Skeletal muscle cell (primary cell): Measurements from ENCODE around the gene SH3BP4.

ENCODE experiments used
- DNase-seq: peaks from one replicate; pipeline ENCODE4 v3.0.0-alpha.2; 2010; ENCODE audit warnings: low read depth
- H3K4me3 ChIP-seq: 2 replicates; pipeline ENCODE4 v1.5.1; 2011; ENCODE audit warnings: low read depth, mild to moderate bottlenecking, control low read depth, low read length, moderate library complexity

SH3BP4 gene

DNA sequence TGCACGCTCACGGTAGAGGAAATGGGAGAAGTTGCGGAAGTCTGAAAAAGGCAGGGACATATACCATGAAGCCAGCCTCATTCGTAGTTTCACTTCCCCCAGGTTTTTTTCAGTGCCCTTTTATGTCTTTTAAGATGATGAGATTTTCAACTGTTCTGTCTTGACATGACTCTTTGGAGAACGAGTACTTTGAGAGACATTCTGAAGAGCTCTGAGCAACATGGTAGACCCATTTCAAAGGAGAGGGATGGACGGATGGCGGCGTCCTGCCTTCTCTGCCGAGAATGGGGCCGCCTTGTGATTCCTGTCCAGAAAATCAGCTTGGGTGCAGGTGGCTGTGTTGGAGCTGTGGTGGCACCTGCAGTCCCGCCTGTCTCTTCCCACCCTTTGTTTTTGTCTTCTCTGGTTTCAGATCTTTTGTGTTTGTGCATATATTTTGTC is 41.7 kb downstream of the SH3BP4 start:
- DNase-seq = no peak

DNA sequence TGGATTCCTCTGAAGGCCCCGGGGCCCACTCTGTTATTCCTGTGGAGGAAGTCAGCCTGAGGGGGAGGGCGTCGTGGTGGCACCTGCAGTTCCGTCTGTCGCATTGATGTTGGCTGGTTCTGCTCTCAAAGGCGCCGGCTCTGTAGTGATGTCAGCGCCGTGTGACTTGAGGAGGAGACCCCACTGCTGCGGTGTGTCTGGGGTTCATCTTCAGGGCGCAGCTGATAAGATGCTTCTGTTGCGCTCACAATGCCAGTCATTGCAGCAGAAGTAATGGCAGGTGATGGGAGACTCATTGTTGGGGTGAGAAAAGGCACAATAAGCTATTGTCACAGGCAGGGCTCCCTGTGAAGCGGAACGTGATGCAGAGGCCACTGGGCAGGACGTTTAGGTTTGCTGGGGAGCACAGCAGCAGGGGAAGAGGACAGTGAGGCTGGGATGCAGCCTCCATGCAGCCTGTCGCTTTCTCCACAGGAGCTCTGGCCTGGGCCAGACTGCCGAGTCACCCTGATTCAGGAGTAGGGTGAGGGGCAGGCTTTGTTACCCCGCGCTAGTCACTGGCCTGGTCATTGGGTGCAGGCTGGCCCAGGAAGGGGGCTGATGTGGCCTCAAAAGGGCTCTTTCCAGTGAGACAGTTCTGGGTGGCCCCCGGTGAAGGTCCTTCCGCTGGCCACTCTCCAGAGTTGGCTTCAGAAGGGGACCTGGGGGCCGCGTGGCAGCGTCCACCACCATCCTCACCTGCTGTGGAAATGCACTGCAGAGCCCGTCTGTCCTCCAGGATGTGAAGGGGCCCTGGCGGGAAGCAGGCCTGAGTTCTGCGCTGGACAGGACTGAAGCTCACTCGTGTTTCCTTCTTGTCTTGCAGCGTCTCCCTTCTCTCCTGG is 42.9 kb downstream of the SH3BP4 start:
- no peak for DNase-seq
- H3K4me3 ChIP-seq = no peak overlapping the region

More for the DNA sequence above, 41.7 kb downstream of the SH3BP4 start:
- no peak overlapping the region for H3K4me3 ChIP-seq

DNA sequence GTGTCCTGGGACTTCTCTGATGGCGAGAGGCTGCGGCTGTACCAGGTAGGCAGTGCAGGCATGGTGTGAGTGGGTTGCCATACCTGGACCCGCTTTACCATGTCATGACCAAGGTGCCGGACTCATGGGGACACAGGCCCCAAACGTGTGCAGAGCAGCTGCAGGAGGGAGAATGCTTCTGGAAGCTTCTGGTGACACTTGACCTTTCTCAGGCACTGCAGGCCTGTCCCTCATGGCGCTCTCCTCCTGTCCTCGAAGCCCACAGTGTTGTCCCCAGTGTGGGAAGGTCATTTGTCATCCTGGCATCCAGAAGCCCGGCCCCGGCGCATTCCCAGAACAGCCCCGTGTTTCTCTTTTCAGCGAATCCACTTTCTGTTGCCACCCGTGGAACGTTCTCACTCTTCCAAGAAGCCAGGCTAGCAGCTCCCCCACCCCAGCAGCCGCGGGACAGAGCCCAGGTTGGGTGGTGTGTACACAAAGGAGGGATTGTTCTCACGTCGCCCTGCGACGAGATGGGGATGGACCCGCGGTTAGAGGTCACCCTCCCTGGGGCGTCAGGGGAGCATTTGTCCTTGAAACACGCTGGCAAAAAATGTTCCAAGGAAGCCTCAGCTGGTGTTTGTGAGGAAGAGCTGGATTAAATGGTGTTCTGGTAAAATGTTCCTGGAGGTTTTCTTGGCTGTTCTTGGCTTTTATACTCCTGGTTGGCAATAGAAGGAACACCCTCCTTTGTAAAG is 43.7 kb downstream of the SH3BP4 start:
- no peak for DNase-seq
- no peak overlapping the region for H3K4me3 ChIP-seq

GRCh38 chr2:234996069-234996940 is 44.5 kb downstream of the SH3BP4 start:
- H3K4me3 ChIP-seq = no peak overlapping the region
- no peak for DNase-seq

GRCh38 chr2:234996941-234997270 is 45.1 kb downstream of the SH3BP4 start:
- DNase-seq = no peak
- no peak overlapping the region for H3K4me3 ChIP-seq

DNA sequence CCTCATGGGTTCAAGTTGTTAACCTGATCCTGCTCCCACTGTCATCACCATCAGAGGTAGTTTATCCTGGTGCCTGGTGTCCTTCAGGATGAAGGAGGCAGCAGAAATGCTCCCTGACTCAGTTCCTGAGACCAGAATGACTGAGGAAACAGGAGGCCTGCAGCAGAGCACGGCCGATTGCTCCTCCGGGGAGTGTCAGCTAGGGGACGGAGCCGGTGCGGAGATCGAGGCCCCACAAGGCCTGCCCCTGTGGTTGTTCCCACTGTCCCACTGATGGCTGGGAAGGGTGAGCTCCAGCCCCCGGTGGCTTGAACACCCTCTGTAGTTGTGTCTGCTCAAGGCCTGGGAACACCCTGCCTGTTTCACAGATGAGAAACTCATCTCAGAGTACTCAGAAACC is 45.6 kb downstream of the SH3BP4 start:
- H3K4me3 ChIP-seq = no peak overlapping the region
- no peak for DNase-seq

DNA sequence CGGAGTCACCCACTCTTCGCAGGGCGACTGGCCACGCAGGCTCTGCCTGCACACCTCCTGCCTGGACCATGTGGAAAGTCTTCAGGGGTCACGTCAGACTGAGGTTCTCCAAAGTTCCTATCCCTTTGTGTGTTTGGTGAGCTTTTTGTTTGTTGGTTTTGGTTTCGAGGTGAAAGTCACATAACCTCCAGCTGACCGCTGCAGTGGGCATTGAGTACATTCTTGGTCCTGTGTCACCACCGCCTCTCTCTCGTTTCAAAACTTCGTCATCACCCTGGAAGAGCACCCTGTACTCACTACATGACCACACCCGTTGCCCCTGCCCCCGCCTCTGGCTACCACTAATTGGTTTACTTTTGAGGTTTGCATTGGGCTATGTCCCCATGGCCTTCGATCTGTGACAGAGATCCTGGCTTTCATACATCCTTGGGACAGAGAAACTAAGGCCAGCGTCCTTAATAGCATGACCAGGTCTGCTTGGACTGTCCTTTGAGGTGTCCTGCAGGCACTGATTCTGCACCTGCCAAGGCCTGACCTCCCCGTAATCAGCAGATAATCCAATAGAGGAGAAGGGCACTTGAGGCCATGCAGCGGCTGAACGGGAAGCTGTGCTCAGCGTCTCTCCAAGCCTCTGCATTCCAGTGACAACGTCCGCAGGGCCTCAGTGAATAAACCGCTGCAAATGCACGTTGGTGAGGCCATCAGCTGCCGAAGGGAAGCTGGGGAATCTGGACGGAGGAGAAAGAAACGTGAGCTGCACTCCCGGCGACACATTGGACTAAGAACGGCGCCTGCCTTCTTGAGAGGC is 46.8 kb downstream of the SH3BP4 start:
- DNase-seq = no peak
- no peak overlapping the region for H3K4me3 ChIP-seq

- DNase-seq = no peak
- no peak overlapping the region for H3K4me3 ChIP-seq
These were observed 48.1 kb downstream of the SH3BP4 start for GRCh38 chr2:234999740-235000425.

DNA sequence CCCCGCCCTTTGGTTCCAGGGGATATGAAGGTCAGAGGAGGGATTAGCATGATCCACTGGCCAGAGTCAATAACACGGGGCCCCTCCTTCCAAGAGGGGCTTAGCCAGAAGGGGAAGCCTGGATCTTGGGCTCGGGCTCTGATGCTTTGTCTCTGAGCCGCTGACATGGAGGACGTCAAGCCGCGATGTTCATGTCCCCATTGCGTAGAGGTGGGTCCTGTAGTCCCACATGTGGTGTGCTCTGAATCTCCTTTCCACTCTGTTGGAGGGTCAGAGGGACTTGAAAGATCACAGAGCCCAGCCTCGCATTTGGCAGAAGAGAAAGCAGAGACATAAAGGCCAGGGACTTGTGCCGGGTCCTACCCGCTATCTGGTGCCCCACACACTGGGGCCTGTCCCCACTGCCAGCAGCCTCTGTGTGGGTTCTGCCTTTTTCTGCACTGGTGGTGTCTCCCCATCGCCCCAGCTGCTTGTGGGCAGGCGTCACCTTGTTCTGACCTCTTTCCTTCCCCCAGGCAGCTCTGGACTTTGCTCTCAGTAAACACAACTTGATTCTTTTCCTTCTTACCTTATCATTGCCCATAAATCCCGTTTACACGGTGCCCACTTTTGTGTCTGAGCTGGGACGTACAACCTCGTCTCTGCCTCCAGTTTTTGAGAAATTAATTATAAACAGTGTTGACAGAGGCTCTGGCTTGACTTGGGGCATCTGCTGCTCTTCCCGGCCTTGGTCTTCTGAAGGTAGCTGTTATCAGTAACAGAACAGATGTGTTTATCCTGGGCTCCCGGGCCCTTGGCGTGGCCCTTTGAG is 48.8 kb downstream of the SH3BP4 start:
- DNase-seq = no peak
- H3K4me3 ChIP-seq = no peak overlapping the region

DNA sequence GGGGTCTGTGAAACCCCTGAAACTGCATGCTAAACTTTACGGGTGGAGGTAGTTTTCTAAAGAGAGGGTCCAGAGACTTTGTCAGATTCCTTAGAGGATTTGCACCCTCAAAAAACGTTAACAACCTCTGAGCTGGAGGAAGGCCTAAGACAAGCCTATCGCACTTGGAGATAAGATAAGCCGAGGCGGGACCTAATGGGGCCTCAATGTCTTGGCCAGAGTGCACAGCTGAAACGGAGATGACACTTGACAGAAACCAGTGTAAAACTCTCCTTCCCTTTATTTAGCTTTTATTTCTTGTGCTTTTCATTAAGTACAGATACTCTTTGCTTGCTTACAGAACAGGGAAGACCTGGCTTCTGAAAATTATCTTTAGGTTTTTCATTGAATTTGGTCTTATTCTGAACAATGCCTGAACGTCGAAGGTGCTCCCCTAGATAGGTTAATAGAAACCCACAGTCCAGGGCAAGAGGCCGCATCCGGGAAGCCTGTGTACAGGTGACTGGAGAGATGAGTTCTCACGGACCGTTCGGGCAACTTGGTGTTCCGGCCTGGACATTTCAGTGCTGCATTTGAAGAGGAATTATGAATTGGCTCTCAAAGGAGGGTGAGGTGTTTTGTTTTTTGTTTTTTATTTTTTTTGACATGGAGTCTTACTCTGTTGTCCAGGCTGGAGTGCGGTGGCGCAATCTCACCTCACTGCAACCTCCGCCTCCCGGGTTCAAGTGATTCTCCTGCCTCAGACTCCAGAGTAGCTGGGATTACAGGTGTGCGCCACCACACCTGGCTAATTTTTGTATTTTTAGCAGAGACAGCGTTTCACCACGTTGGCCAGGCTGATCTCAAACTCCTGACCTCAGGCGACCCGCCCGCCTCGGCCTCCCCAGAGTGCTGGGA is 49.7 kb downstream of the SH3BP4 start:
- no peak for DNase-seq

GRCh38 chr2:235002198-235003095 is 50.6 kb downstream of the SH3BP4 start:
- no peak overlapping the region for H3K4me3 ChIP-seq
- no peak for DNase-seq

More for the DNA sequence above, 49.7 kb downstream of the SH3BP4 start:
- no peak overlapping the region for H3K4me3 ChIP-seq

DNA sequence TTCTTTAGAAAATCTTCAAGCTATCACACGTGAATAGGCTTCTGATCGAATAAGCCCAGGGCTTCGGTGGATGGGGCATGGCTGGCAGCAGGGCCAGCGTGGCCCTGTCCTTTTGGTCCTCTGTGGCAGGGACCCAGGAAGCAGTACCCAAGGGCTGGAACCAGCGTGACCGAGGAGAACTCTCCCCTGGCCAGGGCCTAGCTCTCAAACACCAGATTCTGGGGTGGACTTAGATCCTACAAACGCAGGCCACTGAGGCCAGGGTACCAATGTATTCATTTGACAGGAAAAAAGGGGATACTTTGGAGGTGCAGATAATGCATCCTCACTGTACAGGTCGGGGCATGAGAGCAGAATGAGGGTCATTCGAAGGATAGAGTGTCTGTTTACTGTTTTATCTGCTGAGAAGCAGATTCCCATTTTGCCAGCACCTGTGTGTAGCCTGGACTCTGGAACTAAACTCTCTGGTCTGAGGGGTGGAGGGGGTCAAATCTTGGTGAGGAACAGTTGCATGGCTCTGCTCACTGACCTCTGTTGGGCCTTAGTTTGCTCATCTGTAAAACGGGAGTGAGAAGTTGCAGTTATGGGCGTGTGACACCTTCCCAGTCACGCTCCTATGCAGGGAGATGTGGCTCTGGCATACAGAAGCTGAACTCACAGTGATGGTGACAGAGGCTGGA is 51.4 kb downstream of the SH3BP4 start:
- DNase-seq = no peak
- H3K4me3 ChIP-seq = no peak overlapping the region

DNA sequence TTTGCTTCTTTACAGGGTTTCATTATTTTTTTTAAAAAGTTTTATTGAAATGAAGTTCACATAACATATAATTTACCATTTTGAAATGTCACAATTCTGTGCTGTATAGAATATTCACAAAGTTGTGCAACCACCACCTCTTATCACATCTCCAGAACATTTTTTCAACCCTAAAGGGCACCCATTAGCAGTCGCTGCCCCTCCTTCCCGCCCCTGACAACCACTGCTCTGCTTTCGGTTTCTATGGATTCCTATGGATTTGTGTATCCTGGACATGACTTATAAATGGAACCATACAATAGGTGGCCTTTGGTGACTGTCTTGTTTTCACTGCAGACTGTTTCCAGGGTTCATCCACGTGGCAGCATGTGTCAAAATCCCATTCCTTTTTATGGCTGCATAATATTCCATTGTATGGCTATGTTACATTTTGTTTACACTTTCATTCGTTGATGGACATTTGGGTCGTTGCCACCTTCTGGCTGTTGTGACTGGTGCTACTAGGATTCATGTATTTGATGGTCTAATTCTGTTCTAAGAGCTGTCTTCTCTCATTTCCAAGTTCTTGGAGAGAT is 52.6 kb downstream of the SH3BP4 start:
- DNase-seq = no peak

GRCh38 chr2:235005023-235005422 is 53.2 kb downstream of the SH3BP4 start:
- no peak overlapping the region for H3K4me3 ChIP-seq
- no peak for DNase-seq

More for the DNA sequence above, 52.6 kb downstream of the SH3BP4 start:
- no peak overlapping the region for H3K4me3 ChIP-seq
